ENCODE results near the gene PCDHB12. TPM values are rescaled to one million over a fixed set of nuclear protein-coding genes. Genes with fewer than 3 reads are reported as not detected.
"Not testable (repeated sequence)": the region's sequence is repeated elsewhere in the genome, so short reads cannot be mapped to it uniquely, and the experiment has no call there.

The PCDHB12 gene
- total RNA-seq, 4 donors from 2014 or later = 0.67 to 5.1 (median 3.4) TPM

DNA sequence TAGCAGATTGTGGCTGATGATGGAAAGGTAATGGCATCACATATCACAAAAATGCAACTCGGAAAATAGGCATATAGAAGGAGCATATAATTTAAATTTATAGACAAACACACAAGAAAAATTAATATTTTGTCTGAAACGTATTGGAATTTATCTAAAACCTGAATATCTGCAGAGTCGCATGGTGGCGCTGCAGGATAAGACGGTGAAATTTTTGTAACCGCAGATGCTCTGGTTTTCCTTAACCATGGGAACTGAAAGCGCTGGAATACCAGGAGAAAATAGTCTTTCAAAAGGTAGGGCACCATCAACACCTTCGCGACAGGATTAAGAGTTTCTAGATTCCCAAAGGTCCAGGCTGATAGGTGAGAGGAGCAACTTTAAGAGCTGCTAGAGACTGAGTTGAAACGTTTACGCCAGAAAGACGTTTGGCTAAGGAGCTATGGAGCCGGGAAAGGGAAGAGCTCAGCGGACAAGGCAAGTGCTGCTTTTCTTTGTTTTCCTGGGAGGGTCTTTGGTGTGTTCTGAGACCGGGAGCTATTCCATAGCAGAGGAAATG, 25.7 kb downstream of the PCDHB12 start:
- Histone ChIP-seq H3K27me3 (peaks cover 23% of the 10 kb centered on the region), H3K4me1 (no peaks in the 10 kb centered on the region), H3K9me3 (peaks cover 6 to 97% (median 11%) of the 10 kb centered on the region in 3 donors), H3K36me3 (peaks cover 0 to 15% of the 10 kb centered on the region in 2 donors), H3K27ac (no peak overlapping the region), H3K4me3 (peak overlapping the region; percentile 11 to 34)
- TF ChIP-seq, protein P1, sequence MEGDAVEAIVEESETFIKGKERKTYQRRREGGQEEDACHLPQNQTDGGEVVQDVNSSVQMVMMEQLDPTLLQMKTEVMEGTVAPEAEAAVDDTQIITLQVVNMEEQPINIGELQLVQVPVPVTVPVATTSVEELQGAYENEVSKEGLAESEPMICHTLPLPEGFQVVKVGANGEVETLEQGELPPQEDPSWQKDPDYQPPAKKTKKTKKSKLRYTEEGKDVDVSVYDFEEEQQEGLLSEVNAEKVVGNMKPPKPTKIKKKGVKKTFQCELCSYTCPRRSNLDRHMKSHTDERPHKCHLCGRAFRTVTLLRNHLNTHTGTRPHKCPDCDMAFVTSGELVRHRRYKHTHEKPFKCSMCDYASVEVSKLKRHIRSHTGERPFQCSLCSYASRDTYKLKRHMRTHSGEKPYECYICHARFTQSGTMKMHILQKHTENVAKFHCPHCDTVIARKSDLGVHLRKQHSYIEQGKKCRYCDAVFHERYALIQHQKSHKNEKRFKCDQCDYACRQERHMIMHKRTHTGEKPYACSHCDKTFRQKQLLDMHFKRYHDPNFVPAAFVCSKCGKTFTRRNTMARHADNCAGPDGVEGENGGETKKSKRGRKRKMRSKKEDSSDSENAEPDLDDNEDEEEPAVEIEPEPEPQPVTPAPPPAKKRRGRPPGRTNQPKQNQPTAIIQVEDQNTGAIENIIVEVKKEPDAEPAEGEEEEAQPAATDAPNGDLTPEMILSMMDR (IDR thresholded peaks at IDR 0.05) = peak in 1 of 4 experiments; percentile 38
- no peak for TF ChIP-seq EP300 (IDR thresholded peaks at IDR 0.05)
- ATAC-seq = no peak
- WGBS, 2 donors (ENCODE audit: low coverage in 1 of 2) = 5 to 6% methylated on average over 12 to 15 of the region's 15 CpGs

DNA sequence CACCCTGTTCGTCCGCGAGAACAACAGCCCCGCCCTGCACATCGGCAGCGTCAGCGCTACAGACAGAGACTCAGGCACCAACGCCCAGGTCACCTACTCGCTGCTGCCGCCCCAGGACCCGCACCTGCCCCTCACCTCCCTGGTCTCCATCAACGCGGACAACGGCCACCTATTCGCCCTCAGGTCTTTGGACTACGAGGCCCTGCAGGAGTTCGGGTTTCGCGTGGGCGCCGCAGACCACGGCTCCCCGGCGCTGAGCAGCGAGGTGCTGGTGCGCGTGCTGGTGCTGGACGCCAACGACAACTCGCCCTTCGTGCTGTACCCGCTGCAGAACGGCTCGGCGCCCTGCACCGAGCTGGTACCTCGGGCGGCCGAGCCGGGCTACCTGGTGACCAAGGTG, 27.4 kb downstream of the PCDHB12 start:
- not testable (repeated sequence) for H3K4me3 ChIP-seq, H3K4me1 ChIP-seq, H3K27ac ChIP-seq, ATAC-seq
- H3K9me3 ChIP-seq = peaks cover 6 to 100% (median 9%) of the 10 kb centered on the region in 3 donors
- WGBS, 2 donors (ENCODE audit: low coverage in 1 of 2) = no CpG with 5 or more reads among the region's 40 CpGs
- H3K27me3 ChIP-seq = peaks cover 25% of the 10 kb centered on the region
- H3K36me3 ChIP-seq = peaks cover 0 to 13% of the 10 kb centered on the region in 2 donors

DNA sequence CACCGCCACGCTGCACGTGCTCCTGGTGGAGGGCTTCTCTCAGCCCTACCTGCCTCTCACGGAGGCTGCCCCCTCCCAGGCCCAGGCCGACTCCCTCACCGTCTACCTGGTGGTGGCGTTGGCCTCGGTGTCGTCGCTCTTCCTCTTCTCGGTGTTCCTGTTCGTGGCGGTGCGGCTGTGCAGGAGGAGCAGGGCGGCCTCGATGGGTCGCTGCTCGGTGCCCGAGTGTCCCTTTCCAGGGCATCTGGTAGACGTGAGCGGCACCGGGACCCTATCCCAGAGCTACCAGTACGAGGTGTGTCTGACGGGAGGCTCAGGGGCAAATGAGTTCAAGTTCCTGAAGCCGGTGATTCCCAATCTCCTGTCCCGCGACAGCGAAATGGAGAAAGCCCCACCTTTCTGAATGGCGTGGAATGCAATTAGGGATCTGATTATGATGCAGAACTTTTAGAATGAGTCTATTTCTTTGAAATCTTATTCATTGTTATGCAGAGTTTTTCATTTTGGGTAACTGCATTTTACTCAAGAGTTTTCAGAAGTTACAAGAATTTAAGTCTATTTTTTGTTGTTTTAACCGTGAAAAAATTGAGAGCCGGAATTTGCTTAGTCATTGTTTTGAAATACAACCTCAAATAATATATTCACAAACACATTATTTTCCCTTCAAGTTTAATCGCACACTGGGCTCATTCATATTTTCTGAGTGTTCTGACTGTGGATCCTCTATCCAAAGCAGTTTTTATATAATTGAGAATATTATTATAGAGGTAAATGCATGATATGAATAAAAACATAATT, 28.2 kb downstream of the PCDHB12 start:
- Histone ChIP-seq H3K9me3 (peaks cover 6 to 100% (median 11%) of the 10 kb centered on the region in 3 donors), H3K27me3 (peaks cover 32% of the 10 kb centered on the region), H3K4me3 (no peak overlapping the region), H3K4me1 (no peaks in the 10 kb centered on the region), H3K27ac (no peak overlapping the region), H3K36me3 (peaks cover 0 to 11% of the 10 kb centered on the region in 2 donors)
- ATAC-seq = no peak
- 12 to 39% methylated on average over 7 to 10 of the region's 32 CpGs for WGBS, 2 donors (ENCODE audit: low coverage in 1 of 2)
- no peak for TF ChIP-seq EP300 (IDR thresholded peaks at IDR 0.05)
- TF ChIP-seq POLR2A (IDR thresholded peaks at IDR 0.05) = no peak
- TF ChIP-seq POLR2AphosphoS5 (IDR thresholded peaks at IDR 0.05) = no peak
- TF ChIP-seq, protein P1 (IDR thresholded peaks at IDR 0.05) = no peak

DNA sequence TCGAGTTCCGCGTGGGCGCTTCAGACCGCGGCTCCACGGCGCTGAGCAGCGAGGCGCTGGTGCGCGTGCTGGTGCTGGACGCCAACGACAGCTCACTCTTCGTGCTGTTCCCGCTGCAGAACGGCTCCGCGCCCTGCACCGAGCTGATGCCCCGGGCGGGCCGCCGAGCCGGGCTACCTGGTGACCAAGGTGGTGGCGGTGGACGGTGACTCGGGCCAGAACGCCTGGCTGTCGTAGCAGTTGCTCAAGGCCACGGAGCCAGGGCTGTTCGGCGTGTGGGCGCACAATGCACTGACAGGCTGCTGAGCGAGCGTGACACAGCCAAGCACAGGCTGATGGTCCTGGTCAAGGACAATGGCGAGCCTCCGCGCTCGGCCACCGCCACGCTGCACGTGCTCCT, 33.0 kb downstream of the PCDHB12 start:
- peaks cover 15% of the 10 kb centered on the region for H3K27me3 ChIP-seq
- no peak for ATAC-seq
- H3K4me1 ChIP-seq = no peaks in the 10 kb centered on the region
- no peak overlapping the region for H3K27ac ChIP-seq
- peaks cover 0 to under 1% of the 10 kb centered on the region in 2 donors for H3K36me3 ChIP-seq
- TF ChIP-seq, protein P1 (IDR thresholded peaks at IDR 0.05) = no peak
- no peak for TF ChIP-seq POLR2AphosphoS5 (IDR thresholded peaks at IDR 0.05)
- TF ChIP-seq POLR2A (IDR thresholded peaks at IDR 0.05) = no peak
- TF ChIP-seq EP300 (IDR thresholded peaks at IDR 0.05) = no peak
- WGBS, 2 donors (ENCODE audit: low coverage in 1 of 2) = 15% methylated on average over 4 of the region's 43 CpGs; no CpG with 5 or more reads in 1 of the 2 donors
- H3K9me3 ChIP-seq = peaks cover 4 to 100% (median 7%) of the 10 kb centered on the region in 3 donors
- no peak overlapping the region for H3K4me3 ChIP-seq

DNA sequence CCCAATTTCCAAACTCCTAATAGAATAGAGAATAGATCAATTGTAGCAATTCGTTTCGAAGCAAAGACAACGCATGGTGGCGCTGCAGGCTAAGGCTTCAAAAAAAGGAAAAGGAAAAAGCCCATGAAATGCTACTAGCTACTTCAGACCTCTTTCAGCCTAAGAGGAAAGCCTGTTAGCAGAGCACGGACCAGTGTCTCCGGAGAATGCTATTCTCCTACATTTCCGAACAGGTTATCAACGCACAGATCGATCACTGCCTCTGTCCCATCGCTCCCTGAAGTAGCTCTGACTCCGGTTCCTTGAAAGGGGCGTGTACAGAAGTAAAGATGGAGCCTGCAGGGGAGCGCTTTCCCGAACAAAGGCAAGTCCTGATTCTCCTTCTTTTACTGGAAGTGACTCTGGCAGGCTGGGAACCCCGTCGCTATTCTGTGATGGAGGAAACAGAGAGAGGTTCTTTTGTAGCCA, 36.8 kb downstream of the PCDHB12 start, which contains the start of gene PCDHB15:
Gene PCDHB15, plus strand, starts transcription at position 146 of the 468 bp plus-strand sequence. Its CDS starts 184 bp downstream, at position 330.
- Histone ChIP-seq H3K36me3 (peaks cover 0 to 13% of the 10 kb centered on the region in 2 donors), H3K4me3 (peak within 1 kb of the TSS; percentile 18 to 29), H3K27me3 (peaks cover 10% of the 10 kb centered on the region), H3K9me3 (peaks cover 9 to 100% (median 11%) of the 10 kb centered on the region in 3 donors), H3K4me1 (no peaks in the 10 kb centered on the region), H3K27ac (peak within 1 kb of the TSS in 1 of 4 donors; percentile 31)
- TF ChIP-seq, protein P1 (IDR thresholded peaks at IDR 0.05) = peak in 2 of 4 experiments; percentile 16 to 35
- TF ChIP-seq POLR2AphosphoS5 (IDR thresholded peaks at IDR 0.05) = no peak
- no peak for ATAC-seq
- WGBS, 2 donors (ENCODE audit: low coverage in 1 of 2) = 3 to 8% methylated on average over 6 to 16 of the region's 16 CpGs

DNA sequence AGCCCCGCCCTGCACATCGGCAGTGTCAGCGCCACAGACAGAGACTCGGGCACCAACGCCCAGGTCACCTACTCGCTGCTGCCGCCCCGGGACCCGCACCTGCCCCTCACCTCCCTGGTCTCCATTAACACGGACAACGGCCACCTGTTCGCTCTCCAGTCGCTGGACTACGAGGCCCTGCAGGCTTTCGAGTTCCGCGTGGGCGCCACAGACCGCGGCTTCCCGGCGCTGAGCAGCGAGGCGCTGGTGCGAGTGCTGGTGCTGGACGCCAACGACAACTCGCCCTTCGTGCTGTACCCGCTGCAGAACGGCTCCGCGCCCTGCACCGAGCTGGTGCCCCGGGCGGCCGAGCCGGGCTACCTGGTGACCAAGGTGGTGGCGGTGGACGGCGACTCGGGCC, 38.5 kb downstream of the PCDHB12 start:
- H3K4me1 ChIP-seq, ATAC-seq, H3K4me3 ChIP-seq, H3K27ac ChIP-seq, H3K27me3 ChIP-seq: not testable (repeated sequence)
- Histone ChIP-seq H3K36me3 (peaks cover 0 to 18% of the 10 kb centered on the region in 2 donors), H3K9me3 (peaks cover 7 to 100% (median 9%) of the 10 kb centered on the region in 3 donors)
- 49% methylated on average over 12 of the region's 42 CpGs; no CpG with 5 or more reads in 1 of the 2 donors for WGBS, 2 donors (ENCODE audit: low coverage in 1 of 2)

DNA sequence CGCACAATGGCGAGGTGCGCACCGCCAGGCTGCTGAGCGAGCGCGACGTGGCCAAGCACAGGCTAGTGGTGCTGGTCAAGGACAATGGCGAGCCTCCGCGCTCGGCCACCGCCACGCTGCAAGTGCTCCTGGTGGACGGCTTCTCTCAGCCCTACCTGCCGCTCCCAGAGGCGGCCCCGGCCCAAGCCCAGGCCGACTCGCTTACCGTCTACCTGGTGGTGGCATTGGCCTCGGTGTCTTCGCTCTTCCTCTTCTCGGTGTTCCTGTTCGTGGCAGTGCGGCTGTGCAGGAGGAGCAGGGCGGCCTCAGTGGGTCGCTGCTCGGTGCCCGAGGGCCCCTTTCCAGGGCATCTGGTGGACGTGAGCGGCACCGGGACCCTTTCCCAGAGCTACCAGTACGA, 38.9 kb downstream of the PCDHB12 start:
- not testable (repeated sequence) for H3K27ac ChIP-seq, H3K4me3 ChIP-seq, ATAC-seq, H3K4me1 ChIP-seq, H3K27me3 ChIP-seq
- H3K9me3 ChIP-seq = peaks cover 6 to 100% (median 9%) of the 10 kb centered on the region in 3 donors
- peaks cover 0 to 18% of the 10 kb centered on the region in 2 donors for H3K36me3 ChIP-seq
- WGBS, 2 donors (ENCODE audit: low coverage in 1 of 2) = 32 to 80% methylated on average over 1 to 5 of the region's 34 CpGs

All from gastroesophageal sphincter (tissue), 4 donors.